HG02885 (cell line): ENCODE measurements around the gene FAM3C.
"Not testable (repeated sequence)": the region's sequence is repeated elsewhere in the genome, so short reads cannot be mapped to it uniquely, and the experiment has no call there.

Source experiments
- ATAC-seq: cut with Tn5 transposase; IDR thresholded peaks from one replicate; pipeline ENCODE4 v1.9.1; 2021; ENCODE audit warnings: mild to moderate bottlenecking; ENCODE audit not compliant: unreplicated experiment, poor library complexity

The FAM3C gene

GRCh38 chr7:121395961-121396757, at the start of gene FAM3C:
Gene FAM3C (minus strand): TSS chr7:121396308. CDS start chr7:121382969, 13,339 bp downstream.
- peak; percentile 85 for ATAC-seq

- ATAC-seq, result no peak
These were observed 46.7 kb upstream of the FAM3C start for GRCh38 chr7:121442845-121443244.

GRCh38 chr7:121440857-121441503, 44.9 kb upstream of the FAM3C start:
- peak; percentile 32 for ATAC-seq

- ATAC-seq, result peak; percentile 42
These were observed 42.2 kb upstream of the FAM3C start for GRCh38 chr7:121438043-121438955.

GRCh38 chr7:121437470-121437869, 41.4 kb upstream of the FAM3C start:
- no peak for ATAC-seq

GRCh38 chr7:121436688-121437087, 40.6 kb upstream of the FAM3C start:
- ATAC-seq, result no peak

- no peak for ATAC-seq
These were observed 40.0 kb upstream of the FAM3C start for GRCh38 chr7:121436136-121436535.

GRCh38 chr7:121433775-121434174, 37.7 kb upstream of the FAM3C start:
- peak; percentile 68 for ATAC-seq

- ATAC-seq, result peak; percentile 74
These were observed 36.4 kb upstream of the FAM3C start for GRCh38 chr7:121432486-121432885.

GRCh38 chr7:121431996-121432395, 35.9 kb upstream of the FAM3C start:
- ATAC-seq, result no peak

GRCh38 chr7:121431389-121431995, 35.4 kb upstream of the FAM3C start:
- no peak for ATAC-seq

- ATAC-seq, result no peak
These were observed 34.5 kb upstream of the FAM3C start for GRCh38 chr7:121430558-121430957.

- no peak for ATAC-seq
These were observed 33.7 kb upstream of the FAM3C start for GRCh38 chr7:121429798-121430197.

GRCh38 chr7:121428855-121429489, 32.9 kb upstream of the FAM3C start:
- ATAC-seq, result no peak

- ATAC-seq, result not testable (repeated sequence)
These were observed 25.6 kb upstream of the FAM3C start for GRCh38 chr7:121421743-121422142.

- ATAC-seq, result no peak
These were observed 24.9 kb upstream of the FAM3C start for GRCh38 chr7:121420976-121421375.

- no peak for ATAC-seq
These were observed 23.4 kb upstream of the FAM3C start for GRCh38 chr7:121419201-121420148.

GRCh38 chr7:121416533-121416932, 20.4 kb upstream of the FAM3C start:
- ATAC-seq, result no peak

- ATAC-seq, result no peak
These were observed 18.3 kb upstream of the FAM3C start for GRCh38 chr7:121414436-121414835.
